HL-60 (cell line): Measurements from ENCODE around the gene TMC3.
"Not testable (repeated sequence)": the region's sequence is repeated elsewhere in the genome, so short reads cannot be mapped to it uniquely, and the experiment has no call there.

Source experiments
- CTCF ChIP-seq: IDR thresholded peaks from one replicate; pipeline ENCODE4 v1.5.1; 2011; ENCODE audit warnings: low read length, control low read depth, inconsistent platforms; ENCODE audit not compliant: insufficient read depth
- REST ChIP-seq: IDR thresholded peaks from 2 replicates; pipeline ENCODE4 v1.6.1; 2012; ENCODE audit warnings: low read depth; ENCODE audit not compliant: insufficient replicate concordance

- TF ChIP-seq CTCF, REST: not testable (repeated sequence)
Observed at GRCh38 chr15:81348691-81349090, 25.3 kb downstream of the TMC3 start.
